SK-MEL-5 (cell line): ENCODE measurements around the gene NPNT. TPM values are rescaled to one million over a fixed set of nuclear protein-coding genes. Genes with fewer than 3 reads are reported as not detected.
"Not testable (repeated sequence)": the region's sequence is repeated elsewhere in the genome, so short reads cannot be mapped to it uniquely, and the experiment has no call there.

Experiments
- DNase-seq: peaks from one replicate; pipeline ENCODE4 v3.0.0-alpha.2; 2016; ENCODE audit warnings: low read depth, low spot score
- in situ Hi-C: cut with HindIII; loops from 2 replicates; pipeline ENCODE4 v1.10.0; 2016; ENCODE audit warnings: low sequenced_read_pairs, high pct_unique_total_duplicates, low pct_unique_long_range_greater_than_20kb
- polyA plus RNA-seq, 2 experiments: library from polyadenylated mRNA; depleted of rRNA; stranded (reverse); fragments of >200 nt; gene quantifications; 2 replicates each; pipeline ENCODE4 v1.2.3, GENCODE V29; 2015
- total RNA-seq: library from RNA; depleted of rRNA; stranded (reverse); fragments of >200 nt; shearing (Covaris generic); gene quantifications from 2 replicates; pipeline ENCODE4 v1.2.3, GENCODE V29; 2014; rRNA removed

NPNT gene
- not detected in 2 replicates for total RNA-seq
- polyA plus RNA-seq (2015; cell fraction: cytosol; rRNA removed) = 1.5 TPM in 1 of 2 replicates, not detected in the other
- polyA plus RNA-seq (2015; cell fraction: nucleus; rRNA removed) = 0.09 TPM in 1 of 2 replicates, not detected in the other

GRCh38 chr4:105894660-105895582 is at the start of gene NPNT:
Gene NPNT, plus strand, starts transcription at chr4:105895471. Its CDS starts 182 bp downstream, at chr4:105895653.
- in situ Hi-C loops = no loop called here
- DNase-seq = no peak

GRCh38 chr4:105845559-105845958 is 49.7 kb upstream of the NPNT start:
- DNase-seq = no peak
- in situ Hi-C loops = no loop called here

GRCh38 chr4:105848359-105848758 is 46.9 kb upstream of the NPNT start:
- DNase-seq, in situ Hi-C loops: not testable (repeated sequence)

- in situ Hi-C loops = no loop called here
- DNase-seq = no peak
Measured at GRCh38 chr4:105851196-105851595, 44.1 kb upstream of the NPNT start.

GRCh38 chr4:105852230-105852629 is 43.0 kb upstream of the NPNT start:
- DNase-seq, in situ Hi-C loops: not testable (repeated sequence)

GRCh38 chr4:105858466-105859040 is 36.7 kb upstream of the NPNT start:
- in situ Hi-C loops = no loop called here
- no peak for DNase-seq

GRCh38 chr4:105859233-105859632 is 36.0 kb upstream of the NPNT start:
- in situ Hi-C loops = no loop called here
- DNase-seq = no peak

GRCh38 chr4:105870963-105871362 is 24.3 kb upstream of the NPNT start:
- in situ Hi-C loops = no loop called here
- DNase-seq = no peak

GRCh38 chr4:105871997-105872396 is 23.3 kb upstream of the NPNT start:
- in situ Hi-C loops = no loop called here
- DNase-seq = no peak

- in situ Hi-C loops = no loop called here
- DNase-seq = no peak
Measured at GRCh38 chr4:105875233-105875632, 20.0 kb upstream of the NPNT start.

GRCh38 chr4:105878668-105879067 is 16.6 kb upstream of the NPNT start:
- in situ Hi-C loops = no loop called here
- no peak for DNase-seq

GRCh38 chr4:105887508-105887907 is 7.8 kb upstream of the NPNT start:
- in situ Hi-C loops = no loop called here
- DNase-seq = no peak

GRCh38 chr4:105895583-105896460 is 551 bp downstream of the NPNT start:
- in situ Hi-C loops = no loop called here
- no peak for DNase-seq

GRCh38 chr4:105896461-105896942 is 1.2 kb downstream of the NPNT start:
- DNase-seq = no peak
- in situ Hi-C loops = no loop called here

- no peak for DNase-seq
- in situ Hi-C loops = no loop called here
Measured at GRCh38 chr4:105896984-105897775, 1.9 kb downstream of the NPNT start.

GRCh38 chr4:105900541-105900940 is 5.3 kb downstream of the NPNT start:
- in situ Hi-C loops = no loop called here

More at GRCh38 chr4:105900541-105900940, 5.3 kb downstream of the NPNT start:
- DNase-seq = no peak
